ENCODE results near the gene TCTA. TPM values are rescaled to one million over a fixed set of nuclear protein-coding genes. Genes with fewer than 3 reads are reported as not detected.
A peak's percentile ranks its signal among the peaks of the same experiment; 100 is the strongest.

Gene TCTA
- total RNA-seq, 1 donor from 2014 or later: 15.1 TPM

DNA sequence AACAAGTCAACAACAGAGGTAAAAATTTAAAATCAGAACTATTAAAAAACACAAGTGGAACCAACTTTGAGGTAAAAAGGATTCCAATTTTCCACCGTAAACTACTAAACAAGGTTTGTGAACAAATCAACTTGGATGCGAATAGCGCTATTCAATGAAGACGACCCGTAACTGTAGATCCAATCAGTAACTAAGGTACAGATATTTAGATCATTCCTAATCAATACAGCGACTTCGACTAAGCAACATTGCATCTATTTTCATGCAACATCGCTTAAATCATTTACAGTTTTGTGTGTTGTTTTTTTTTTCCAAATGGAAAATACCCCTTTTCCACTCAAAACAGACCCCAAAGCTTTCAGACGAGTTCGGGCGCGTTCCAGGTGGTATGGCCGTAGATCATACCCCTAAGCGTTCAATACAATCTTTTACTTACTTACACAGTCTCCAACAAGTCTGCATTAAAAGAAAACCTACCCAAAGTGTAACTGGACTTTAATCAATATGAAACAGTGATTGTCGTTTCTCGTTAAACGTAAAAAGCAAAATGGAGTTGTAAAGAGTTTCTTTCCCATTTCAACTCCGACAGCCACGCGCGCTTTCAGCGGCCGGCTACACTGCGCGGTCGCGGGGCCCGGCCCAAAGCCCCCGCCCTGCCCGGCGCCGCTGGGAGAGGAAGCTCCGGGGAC lies 1.2 kb upstream of the TCTA start:
- DNase-seq: peak; percentile 58

- no peak for DNase-seq
Observed at GRCh38 chr3:49411535-49411967, 672 bp upstream of the TCTA start.

GRCh38 chr3:49412632-49413337 lies 562 bp downstream of the TCTA start:
- no peak for DNase-seq

DNA sequence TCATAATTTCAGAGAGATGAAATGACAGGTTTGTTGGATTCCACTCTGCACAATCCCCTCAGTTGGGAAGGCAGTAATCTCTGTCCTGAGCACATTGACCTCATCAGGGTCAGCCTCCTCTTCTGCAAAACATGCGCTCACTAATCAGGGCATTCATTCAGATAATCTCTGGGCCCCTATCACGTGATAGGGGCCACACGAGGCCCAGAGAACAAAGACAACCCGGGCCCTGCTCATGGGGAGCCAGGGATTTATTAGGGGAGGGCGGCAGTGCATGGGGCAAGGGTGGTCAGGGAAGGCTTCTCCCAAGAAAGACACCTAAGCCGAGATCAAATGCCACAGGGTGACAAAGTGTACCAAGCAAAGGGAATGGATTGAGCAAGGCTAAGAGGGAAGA lies 1.1 kb downstream of the TCTA start:
- DNase-seq: no peak

- DNase-seq: no peak
Observed at GRCh38 chr3:49414753-49415152, 2.5 kb downstream of the TCTA start.

DNA sequence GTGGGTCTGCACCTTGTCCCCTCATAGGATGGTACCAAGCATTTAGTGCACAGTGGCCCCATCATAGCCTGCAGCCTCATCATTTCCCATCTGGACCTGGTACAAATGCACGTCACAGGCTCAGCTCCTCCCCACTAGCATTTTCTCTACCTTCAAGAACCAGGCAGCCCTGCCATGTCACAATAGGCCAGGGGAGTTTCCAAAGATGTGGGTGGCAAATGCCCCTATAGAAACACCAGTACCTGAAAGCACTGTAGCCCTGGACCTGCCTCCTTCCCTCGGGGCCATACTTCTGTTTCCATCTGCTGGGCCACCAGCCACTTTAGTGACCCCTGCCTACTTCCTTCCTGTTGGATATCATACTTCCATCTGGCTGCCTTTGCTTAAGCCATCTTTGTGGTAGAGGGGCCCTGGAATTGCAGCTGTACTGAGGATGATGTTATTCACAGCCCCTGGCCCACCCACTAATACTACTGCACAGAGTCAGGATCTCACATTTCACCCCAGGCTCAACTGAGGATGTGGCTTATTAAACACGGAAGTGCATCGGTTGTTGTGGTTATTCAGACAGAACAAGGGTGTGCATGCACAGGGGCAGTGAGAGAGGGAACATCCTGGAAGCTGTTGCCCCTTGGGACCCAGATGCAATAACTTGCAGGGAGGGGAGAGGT lies 3.8 kb downstream of the TCTA start:
- no peak for DNase-seq

GRCh38 chr3:49416867-49417266 lies 4.6 kb downstream of the TCTA start:
- DNase-seq: no peak

DNA sequence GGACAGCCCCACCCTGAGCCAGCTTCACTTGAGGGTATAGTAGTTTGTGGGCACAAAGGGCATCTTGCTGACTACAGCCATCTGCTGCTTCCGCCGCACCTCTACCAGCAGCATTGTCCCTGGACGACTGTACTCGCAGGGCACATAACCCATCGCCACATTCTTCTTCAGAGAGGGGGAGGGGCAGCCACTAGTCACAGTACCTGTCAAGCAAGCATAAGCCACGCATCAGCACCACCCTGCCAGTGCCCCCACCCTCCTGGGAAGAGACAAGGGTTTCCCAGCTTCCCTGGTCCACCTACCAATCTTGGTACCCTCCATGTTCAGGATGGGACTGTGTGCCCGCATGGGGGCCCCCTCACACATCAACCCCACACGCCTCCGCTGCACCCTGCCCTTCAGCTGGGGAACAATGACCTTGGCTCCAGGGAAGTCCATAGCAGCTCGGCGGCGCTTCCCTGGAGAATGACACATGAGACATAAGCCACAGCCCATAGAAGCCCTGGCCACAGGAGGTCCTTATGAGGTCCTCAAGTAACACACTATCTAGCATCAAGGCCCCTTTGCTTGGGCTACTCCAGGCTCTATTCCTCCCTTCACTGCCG lies 5.4 kb downstream of the TCTA start:
- no peak for DNase-seq

DNA sequence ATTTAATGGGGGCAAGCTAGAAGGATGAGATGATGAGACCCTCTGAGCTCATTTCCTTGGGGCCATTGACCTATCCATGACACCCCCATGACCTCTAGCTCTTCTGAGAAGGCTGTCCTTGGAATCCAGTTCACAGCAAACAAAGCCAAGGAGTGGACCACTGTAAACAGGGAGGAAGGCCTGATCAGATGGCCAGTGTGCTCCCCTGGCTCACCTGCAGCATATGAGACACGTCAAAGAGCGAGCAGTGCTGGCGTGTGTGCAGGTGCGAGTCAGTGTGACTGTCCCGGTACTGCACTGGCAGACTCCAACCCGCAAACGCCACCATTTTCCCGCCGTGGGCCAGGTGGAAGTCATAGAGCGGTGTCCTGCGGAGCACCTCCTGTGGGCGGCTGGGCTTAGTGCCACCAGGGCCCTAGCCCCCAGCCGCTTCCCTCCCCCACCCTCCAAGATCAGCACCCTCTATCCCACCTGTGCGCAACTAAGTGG lies 9.7 kb downstream of the TCTA start:
- no peak for DNase-seq

DNA sequence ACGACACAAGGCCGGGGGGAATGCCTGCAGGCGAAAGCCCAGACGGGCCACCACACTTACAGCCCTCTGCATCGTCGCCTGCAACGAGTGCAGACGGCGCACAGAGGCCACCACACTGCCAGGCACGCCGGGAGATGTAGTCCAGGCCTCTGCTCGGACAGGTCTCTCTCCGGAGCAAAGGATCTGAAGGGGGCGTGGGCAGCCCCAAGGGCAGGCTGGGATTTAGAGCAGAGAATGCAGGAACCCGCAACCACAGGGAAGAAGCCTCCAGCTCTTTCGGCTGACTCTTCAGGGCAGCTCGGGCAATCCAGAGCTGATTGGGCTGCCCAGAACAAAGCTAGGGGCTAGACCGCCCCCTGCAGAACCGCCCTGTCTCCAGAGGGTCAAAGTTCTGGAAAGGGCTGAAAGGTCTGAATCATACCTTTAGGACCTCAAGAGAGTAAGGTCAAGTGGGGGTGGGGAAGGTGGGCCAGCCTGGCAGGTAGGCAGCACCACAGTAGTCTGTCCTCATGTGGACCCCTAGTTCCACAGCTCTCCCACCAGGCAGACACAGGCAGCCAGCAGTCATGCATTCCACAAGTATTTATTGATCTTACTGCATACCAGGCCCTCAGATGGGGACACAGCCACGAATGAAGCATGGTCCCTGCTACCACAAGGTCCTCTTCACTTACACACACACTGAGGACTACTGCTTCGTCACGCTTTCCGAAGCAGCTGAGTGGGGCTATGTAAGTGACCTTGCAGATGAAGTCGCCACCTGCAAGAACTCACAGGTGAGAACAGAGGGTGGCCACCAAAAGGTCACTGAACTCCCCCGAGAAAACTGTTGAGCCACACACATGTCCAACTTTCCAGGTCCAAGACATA lies 10.4 kb downstream of the TCTA start, which contains the start of gene AMT:
TSS of gene AMT (minus strand) at position 95 of the 870 bp plus-strand sequence. CDS start at position 72, 23 bp downstream.
- DNase-seq: peak; percentile 72

DNA sequence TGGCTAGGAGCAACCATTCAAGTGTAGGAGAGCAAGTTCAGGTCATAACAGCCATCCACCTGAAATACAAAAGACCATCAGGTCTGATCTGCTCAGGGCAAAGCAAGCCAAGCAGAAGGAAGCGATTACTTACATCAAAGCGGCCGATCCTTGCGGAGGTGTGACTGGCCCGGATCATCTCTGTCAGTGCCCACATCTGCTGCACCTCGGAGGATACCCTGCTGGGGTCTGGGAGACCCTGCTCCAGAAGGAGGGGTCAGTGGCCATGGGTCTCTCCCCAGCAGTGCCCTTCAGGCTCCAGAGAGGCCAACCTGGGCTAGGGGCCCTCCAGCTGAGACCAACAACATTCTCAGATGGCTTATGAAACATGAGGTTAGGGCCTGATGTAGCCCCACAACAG lies 12.6 kb downstream of the TCTA start:
- no peak for DNase-seq

DNA sequence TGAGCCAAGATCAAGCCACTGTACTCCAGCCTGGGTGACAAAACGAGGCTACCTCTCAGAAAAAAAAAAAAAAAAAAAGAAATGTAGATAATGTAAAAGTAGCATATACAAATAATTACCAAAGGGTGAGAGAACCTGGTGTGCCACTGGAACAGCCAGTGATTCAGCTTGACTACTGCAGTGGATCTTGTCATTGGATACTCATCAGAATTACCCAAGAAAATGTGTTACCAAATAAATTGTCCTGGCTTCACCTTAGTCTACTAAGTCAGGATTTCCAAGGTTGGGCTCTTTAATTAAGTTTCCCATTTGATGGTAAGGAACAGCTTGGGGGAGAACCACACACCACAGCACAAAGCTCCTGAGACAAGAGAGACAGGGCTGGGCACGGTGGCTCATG lies 15.4 kb downstream of the TCTA start:
- no peak for DNase-seq

DNA sequence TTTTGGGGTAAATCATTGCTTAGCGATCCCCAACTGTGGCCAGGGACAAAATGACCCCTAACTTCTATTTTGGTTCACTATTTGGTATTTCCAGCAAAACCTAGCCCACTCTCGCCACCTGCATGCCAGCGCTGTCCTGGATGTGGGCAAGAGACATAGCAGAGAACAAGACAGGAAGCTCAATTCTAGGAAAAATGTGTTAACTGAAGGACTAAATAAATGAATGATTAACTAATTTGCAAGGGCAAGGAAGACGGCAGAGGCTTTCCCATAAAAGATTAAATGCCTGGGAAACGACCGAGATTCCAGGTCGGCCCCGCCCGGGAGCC lies 16.5 kb downstream of the TCTA start:
- DNase-seq: no peak

- no peak for DNase-seq
Observed at GRCh38 chr3:49434731-49435130, 22.5 kb downstream of the TCTA start.

- DNase-seq: no peak
Observed at GRCh38 chr3:49445391-49445790, 33.2 kb downstream of the TCTA start.

GRCh38 chr3:49453621-49454020 lies 41.4 kb downstream of the TCTA start:
- no peak for DNase-seq

DNA sequence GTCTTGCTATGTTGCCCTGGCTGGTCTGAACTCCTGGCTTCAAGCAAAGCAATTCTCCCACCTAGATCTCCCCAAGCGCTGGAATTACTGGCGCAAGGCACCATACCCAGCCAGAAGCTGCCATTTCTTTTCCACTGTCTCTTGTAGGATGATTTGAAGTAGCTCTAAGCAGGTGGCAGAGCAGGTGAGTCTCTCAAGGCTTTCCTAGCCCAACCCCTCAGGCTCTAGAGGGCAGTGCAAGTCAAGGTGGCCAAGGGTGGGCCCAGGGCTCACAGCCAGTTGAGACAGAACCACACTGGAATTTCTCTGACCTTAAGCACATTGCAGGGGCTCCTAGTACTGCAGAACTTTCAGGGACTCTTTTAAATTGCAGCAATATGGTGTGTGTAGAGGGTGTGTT lies 42.2 kb downstream of the TCTA start:
- peak; percentile 60 for DNase-seq

GRCh38 chr3:49454898-49455681 lies 42.9 kb downstream of the TCTA start:
- DNase-seq: peak; percentile 90

DNA sequence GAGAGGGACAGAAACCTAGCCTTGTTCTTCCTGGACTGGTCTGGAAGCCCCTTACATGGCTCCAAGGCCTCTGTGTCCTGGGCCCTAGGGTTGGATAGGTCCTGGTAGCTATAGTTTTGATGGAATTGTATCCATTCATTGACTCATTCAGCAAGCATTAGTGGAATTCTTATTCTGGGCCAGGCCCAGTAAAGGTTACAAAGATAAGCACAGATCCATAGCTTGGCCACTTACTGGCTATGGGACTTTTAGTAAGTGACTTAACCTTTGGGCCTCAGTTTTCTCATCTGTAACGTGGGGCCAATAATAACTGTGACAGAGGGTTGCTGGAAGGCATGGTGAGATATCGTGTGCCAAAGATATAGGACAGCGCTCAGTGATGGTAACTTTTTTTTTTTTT lies 44.2 kb downstream of the TCTA start:
- DNase-seq: no peak

- DNase-seq: no peak
Observed at GRCh38 chr3:49460188-49460890, 48.1 kb downstream of the TCTA start.
